ENCODE measurements around the gene KCNG2. TPM values are rescaled to one million over a fixed set of nuclear protein-coding genes. Genes with fewer than 3 reads are reported as not detected.

The KCNG2 gene
- total and polyA plus RNA-seq, 2 experiments from 2014 or later, result 0.13 to 0.52 TPM

DNA sequence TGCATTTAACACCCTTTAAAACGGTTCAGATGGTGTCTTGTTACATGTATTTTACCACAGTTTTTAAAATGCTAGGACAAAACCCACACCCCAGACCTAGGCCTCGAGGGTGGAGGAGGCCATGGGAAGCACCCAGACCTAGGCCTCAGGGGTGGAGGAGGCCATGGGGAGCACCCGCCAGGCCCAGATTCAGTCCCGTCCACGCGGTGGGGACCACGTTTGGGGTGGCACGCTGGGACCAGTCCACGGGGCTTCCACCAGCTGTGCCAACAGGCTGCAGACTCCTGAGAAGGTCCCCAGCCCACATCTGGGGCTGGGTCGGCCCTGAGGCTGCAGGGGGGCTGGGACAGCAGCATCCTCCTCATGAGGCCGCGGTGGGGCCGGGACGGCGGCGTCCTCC is 90.3 kb downstream of the KCNG2 start:
- no peaks in the 10 kb centered on the region for H3K4me1 Mint-ChIP-seq
- no peak for DNase-seq (ENCODE audit: low spot score)
- H3K79me2 ChIP-seq (replicated peaks; ENCODE audit: insufficient read depth), result no peaks in the 10 kb centered on the region
- H3K4me2 ChIP-seq, result no peak overlapping the region
- ATAC-seq, result no peak
- no peaks in the 10 kb centered on the region for H3K27me3 ChIP-seq (ENCODE audit: insufficient read depth)
- no peak overlapping the region for H3K4me3 Mint-ChIP-seq
- H2AFZ ChIP-seq, result no peak overlapping the region
- no peaks in the 10 kb centered on the region for H3K9me2 ChIP-seq (ENCODE audit: insufficient read depth)
- H3K27me3 Mint-ChIP-seq (ENCODE audit: insufficient read depth, low read depth, poor library complexity), result peaks cover 11% of the 10 kb centered on the region
- peaks cover 7% of the 10 kb centered on the region for H3K36me3 Mint-ChIP-seq (ENCODE audit: low read depth)
- no peaks in the 10 kb centered on the region for H3K36me3 ChIP-seq (ENCODE audit: insufficient read depth)
- no peak overlapping the region for H3K27ac ChIP-seq (ENCODE audit: low read depth)
- no peaks in the 10 kb centered on the region for H3F3A ChIP-seq (replicated peaks; ENCODE audit: low read depth)
- no peak for TF ChIP-seq EZH2 (IDR thresholded peaks at IDR 0.05; ENCODE audit: low read depth, unreplicated experiment)
- TF ChIP-seq ETS1 (IDR thresholded peaks at IDR 0.05), result no peak
- TF ChIP-seq POLR2AphosphoS5 (IDR thresholded peaks at IDR 0.05; ENCODE audit: low read depth), result no peak
- TF ChIP-seq NANOG (IDR thresholded peaks at IDR 0.05; ENCODE audit: borderline replicate concordance), result no peak
- TF ChIP-seq EZH2phosphoT487 (IDR thresholded peaks at IDR 0.05; ENCODE audit: unreplicated experiment), result no peak
- TF ChIP-seq ZNF114 (CRISPR knock-in tag; IDR thresholded peaks at IDR 0.05), result no peak
- TF ChIP-seq JUNB (IDR thresholded peaks at IDR 0.05; ENCODE audit: unreplicated experiment), result no peak
- TF ChIP-seq, protein P1, sequence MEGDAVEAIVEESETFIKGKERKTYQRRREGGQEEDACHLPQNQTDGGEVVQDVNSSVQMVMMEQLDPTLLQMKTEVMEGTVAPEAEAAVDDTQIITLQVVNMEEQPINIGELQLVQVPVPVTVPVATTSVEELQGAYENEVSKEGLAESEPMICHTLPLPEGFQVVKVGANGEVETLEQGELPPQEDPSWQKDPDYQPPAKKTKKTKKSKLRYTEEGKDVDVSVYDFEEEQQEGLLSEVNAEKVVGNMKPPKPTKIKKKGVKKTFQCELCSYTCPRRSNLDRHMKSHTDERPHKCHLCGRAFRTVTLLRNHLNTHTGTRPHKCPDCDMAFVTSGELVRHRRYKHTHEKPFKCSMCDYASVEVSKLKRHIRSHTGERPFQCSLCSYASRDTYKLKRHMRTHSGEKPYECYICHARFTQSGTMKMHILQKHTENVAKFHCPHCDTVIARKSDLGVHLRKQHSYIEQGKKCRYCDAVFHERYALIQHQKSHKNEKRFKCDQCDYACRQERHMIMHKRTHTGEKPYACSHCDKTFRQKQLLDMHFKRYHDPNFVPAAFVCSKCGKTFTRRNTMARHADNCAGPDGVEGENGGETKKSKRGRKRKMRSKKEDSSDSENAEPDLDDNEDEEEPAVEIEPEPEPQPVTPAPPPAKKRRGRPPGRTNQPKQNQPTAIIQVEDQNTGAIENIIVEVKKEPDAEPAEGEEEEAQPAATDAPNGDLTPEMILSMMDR (conservative IDR thresholded peaks at IDR 0.05; ENCODE audit: low read depth in 2 of 2), result no peak
- no peak for TF ChIP-seq STAT1 (IDR thresholded peaks at IDR 0.05; ENCODE audit: unreplicated experiment)
- TF ChIP-seq CREB1 (CRISPR knock-in tag; IDR thresholded peaks at IDR 0.05; ENCODE audit: low read depth), result no peak
- TF ChIP-seq ZNF462 (CRISPR knock-in tag; IDR thresholded peaks at IDR 0.05), result no peak
- no peak for TF ChIP-seq ZNF331 (CRISPR knock-in tag; IDR thresholded peaks at IDR 0.05; ENCODE audit: low read depth)
- no peak for TF ChIP-seq REST (IDR thresholded peaks at IDR 0.05; ENCODE audit: unreplicated experiment)
- no peaks in the 10 kb centered on the region for H3K4me1 ChIP-seq (ENCODE audit: insufficient read depth)
- no peak overlapping the region for H3K27ac Mint-ChIP-seq
- H3K9me3 Mint-ChIP-seq, result peaks cover 53% of the 10 kb centered on the region
- H3K4me3 ChIP-seq, result no peak overlapping the region
- H4K20me1 ChIP-seq (replicated peaks; ENCODE audit: insufficient read depth), result no peaks in the 10 kb centered on the region

All from GM23338 (cell line).